GM06990 (cell line): ENCODE data around the gene AKAP9.
A peak's percentile ranks its signal among the peaks of the same experiment; 100 is the strongest.
"Not testable (repeated sequence)": the region's sequence is repeated elsewhere in the genome, so short reads cannot be mapped to it uniquely, and the experiment has no call there.

Source experiments
- DNase-seq: peaks from one replicate; pipeline ENCODE4 v3.0.0-alpha.2; 2011; ENCODE audit not compliant: insufficient read length; ENCODE audit errors: extremely low read depth
- H3K27me3 ChIP-seq: replicated peaks from 2 replicates; pipeline ENCODE4 v1.6.0; 2011; ENCODE audit warnings: low read length; ENCODE audit not compliant: control insufficient read depth, insufficient read depth
- H3K36me3 ChIP-seq: 2 replicates; pipeline ENCODE4 v1.5.1; 2011; ENCODE audit warnings: low read length; ENCODE audit not compliant: control insufficient read depth, insufficient read depth
- H3K4me3 ChIP-seq: replicated peaks from 2 replicates; pipeline ENCODE4 v1.5.1; 2011; ENCODE audit warnings: low read depth, mild to moderate bottlenecking, control low read depth, low read length
- TF ChIP-seq, protein P1 (sequence below): IDR thresholded peaks from 2 replicates; pipeline ENCODE4 v1.5.1; 2011; ENCODE audit warnings: low read length, control low read depth, mild to moderate bottlenecking, inconsistent platforms; ENCODE audit not compliant: insufficient read depth, poor library complexity, severe bottlenecking

The AKAP9 gene

DNA sequence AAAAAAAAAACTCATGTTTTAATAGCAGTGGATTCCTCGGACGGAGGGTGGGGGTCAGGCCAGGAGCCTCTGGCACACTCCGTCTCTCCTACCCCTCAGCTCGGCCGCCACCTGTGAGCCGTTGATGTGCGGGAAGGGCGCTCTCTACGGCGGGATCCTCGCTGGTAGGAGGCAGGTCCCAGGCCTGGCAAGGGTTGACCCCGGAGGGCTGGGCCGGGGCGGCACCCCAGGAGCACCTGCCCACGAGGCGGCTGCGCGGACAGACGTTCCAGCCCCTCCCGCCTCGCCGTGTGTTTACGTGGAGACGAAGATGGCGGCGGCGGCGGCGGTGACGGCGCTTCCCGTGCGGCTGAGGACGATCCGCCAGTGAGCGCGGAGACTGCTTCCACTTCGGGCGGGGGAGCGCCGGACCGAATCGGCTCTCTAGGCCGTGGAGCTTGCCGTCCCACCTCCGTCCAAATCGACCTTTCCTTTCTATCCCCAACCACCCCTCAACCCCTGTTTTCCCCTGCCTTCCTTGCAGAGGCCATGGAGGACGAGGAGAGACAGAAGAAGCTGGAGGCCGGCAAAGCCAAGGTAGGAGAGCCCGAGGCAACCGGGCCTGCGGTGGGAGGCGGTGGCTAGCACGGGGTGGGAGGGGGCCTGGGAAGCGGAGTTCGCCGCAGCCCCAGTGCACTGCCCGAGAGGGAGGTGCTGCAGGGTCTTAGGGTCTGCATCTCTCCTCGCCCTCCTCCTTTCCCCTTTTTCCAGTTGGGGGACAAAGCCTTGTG lies at the start of gene AKAP9:
Gene AKAP9, plus strand, starts transcription at position 291 of the 770 bp plus-strand sequence. Its CDS starts 238 bp downstream, at position 529.
- no peaks in the 10 kb centered on the region for H3K27me3 ChIP-seq
- TF ChIP-seq, protein P1, sequence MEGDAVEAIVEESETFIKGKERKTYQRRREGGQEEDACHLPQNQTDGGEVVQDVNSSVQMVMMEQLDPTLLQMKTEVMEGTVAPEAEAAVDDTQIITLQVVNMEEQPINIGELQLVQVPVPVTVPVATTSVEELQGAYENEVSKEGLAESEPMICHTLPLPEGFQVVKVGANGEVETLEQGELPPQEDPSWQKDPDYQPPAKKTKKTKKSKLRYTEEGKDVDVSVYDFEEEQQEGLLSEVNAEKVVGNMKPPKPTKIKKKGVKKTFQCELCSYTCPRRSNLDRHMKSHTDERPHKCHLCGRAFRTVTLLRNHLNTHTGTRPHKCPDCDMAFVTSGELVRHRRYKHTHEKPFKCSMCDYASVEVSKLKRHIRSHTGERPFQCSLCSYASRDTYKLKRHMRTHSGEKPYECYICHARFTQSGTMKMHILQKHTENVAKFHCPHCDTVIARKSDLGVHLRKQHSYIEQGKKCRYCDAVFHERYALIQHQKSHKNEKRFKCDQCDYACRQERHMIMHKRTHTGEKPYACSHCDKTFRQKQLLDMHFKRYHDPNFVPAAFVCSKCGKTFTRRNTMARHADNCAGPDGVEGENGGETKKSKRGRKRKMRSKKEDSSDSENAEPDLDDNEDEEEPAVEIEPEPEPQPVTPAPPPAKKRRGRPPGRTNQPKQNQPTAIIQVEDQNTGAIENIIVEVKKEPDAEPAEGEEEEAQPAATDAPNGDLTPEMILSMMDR, result no peak

DNA sequence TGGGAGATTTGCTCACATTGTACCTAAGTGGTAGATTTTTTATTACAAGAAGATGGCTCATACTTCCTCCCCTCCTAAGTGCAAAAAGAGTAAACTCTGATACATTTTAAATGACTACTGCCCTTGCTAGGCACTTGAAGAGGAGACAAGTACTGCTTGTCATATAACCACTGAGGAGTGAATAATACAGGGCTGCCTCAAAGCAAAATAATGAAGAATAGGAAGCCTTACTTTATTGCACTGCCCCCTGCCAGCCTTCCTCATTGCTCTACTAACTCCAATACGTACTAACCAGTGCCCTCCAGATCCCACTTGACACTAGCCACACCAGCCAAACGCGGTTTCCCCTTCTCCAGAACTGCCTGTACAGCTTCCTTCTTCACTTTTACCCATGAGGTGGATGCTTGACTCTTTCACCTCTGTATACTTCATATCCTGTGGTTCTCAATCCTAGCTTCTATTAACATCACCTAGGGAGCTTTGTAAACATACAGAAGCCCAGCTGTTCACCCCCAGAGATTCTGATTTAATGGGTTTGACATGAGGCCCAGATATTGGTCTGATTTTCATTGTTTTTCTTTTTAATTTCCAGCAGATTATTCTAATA lies 48.5 kb upstream of the AKAP9 start:
- Histone ChIP-seq H3K4me3 (no peak overlapping the region), H3K36me3 (no peaks in the 10 kb centered on the region), H3K27me3 (no peaks in the 10 kb centered on the region)
- no peak for DNase-seq
- TF ChIP-seq, protein P1, result no peak

More for the DNA sequence above, at the start of gene AKAP9:
- H3K4me3 ChIP-seq, result peak within 1 kb of the TSS; percentile 93
- H3K36me3 ChIP-seq, result no peaks in the 10 kb centered on the region
- peak; percentile 91 for DNase-seq

DNA sequence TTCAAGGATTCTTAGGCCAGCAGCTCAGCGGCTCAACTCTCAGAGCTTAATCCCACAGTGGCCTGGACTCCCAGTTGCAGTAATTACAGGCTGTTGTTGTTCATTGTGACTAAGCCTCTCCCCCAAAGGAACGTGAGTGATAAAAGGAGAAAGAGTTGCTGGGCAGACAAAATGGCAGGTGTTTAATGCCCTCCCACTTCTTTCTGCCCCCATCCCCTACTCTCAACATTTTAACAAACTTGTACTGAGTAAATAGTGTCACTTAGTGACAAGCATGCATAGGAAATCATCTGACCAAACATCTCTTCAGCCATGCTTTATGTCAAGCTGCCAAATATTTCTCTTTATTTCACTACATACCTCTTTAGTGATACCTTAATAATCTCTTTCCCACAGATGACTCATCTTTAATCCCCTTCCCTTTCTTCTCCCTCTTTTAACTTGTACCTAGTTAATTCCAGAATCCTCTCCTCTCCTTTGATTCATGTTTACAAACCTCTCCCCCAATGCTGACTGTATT lies 47.8 kb upstream of the AKAP9 start:
- no peaks in the 10 kb centered on the region for H3K27me3 ChIP-seq
- H3K4me3 ChIP-seq, result no peak overlapping the region
- TF ChIP-seq, protein P1, result no peak
- H3K36me3 ChIP-seq, result no peaks in the 10 kb centered on the region
- no peak for DNase-seq

DNA sequence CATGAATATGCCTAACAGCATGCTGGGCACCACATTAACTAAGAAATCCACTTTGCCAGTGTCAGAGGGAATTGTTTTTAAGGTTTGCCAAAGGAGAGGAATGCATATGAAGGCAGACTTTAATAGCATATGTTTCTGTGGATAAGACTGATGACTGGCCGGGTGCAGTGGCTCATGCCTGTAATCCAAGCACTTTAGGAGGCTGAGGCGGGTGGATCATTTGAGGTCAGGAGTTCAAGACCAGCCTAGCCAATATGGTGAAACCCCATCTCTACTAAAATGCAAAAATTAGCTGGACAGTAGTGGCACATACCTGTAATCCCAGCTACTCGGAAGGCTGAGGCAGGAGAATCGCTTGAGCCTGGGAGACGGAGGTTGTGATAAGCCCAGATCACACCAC lies 47.0 kb upstream of the AKAP9 start:
- not testable (repeated sequence) for H3K27me3 ChIP-seq, H3K36me3 ChIP-seq, DNase-seq, H3K4me3 ChIP-seq

DNA sequence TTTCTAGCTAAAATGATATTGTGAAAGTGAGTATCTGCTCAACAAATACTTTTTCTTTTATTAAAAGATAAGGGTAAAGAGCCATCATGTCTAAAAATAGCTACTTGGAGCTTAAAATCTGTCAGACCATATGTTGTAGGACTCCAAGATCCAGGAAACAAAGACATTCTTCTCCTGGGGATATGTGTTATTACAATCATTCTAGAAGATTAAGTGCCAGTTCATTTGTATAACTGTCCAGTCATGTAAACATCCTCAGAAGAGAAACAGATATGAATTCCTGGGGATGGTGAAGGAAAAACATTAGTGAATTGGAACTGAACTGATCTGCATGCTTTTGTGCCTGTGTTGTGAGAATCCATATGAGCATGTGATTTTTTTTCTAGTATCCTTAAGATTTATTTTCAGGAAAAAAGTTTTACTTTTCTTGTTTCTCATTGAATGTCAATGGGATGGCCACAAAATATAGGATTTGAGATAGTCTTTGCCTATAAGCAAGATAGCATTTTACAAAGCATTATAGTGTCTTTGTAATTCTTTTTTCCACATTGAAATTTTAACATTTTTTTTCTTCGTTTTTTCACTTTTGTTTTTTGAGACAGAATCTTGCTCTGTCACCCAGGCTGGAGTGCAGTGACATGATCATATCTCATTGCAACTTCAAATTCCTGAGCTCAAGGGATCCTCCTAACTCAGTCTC lies 45.7 kb upstream of the AKAP9 start:
- TF ChIP-seq, protein P1, result no peak
- no peak for DNase-seq
- no peaks in the 10 kb centered on the region for H3K27me3 ChIP-seq
- no peak overlapping the region for H3K4me3 ChIP-seq
- no peaks in the 10 kb centered on the region for H3K36me3 ChIP-seq
